ENCODE data around the gene ALPI. TPM values are rescaled to one million over a fixed set of nuclear protein-coding genes. Genes with fewer than 3 reads are reported as not detected.

Gene ALPI
- total and polyA plus RNA-seq, 12 donors = not detected

- Histone ChIP-seq H3K4me3 (no peak overlapping the region), H3K9me3 (peaks cover 0 to 13% (median 0%) of the 10 kb centered on the region in 11 donors), H3K27ac (no peak overlapping the region), H3K27me3 (peaks cover 33 to 97% (median 92%) of the 10 kb centered on the region in 7 donors), H3K4me1 (peaks cover 3 to 28% (median 20%) of the 10 kb centered on the region in 9 donors), H3K36me3 (no peaks in the 10 kb centered on the region)
- no peak for DNase-seq
- no peak for ATAC-seq
- TF ChIP-seq CTCF (IDR thresholded peaks at IDR 0.05) = no peak
- 43 to 60% methylated on average over 4 to 6 of the region's 6 CpGs for WGBS, 2 donors
- intact Hi-C loops (cut with DNase I) = no loop called here
Observed at GRCh38 chr2:232418056-232418455, 37.9 kb upstream of the ALPI start.

DNA sequence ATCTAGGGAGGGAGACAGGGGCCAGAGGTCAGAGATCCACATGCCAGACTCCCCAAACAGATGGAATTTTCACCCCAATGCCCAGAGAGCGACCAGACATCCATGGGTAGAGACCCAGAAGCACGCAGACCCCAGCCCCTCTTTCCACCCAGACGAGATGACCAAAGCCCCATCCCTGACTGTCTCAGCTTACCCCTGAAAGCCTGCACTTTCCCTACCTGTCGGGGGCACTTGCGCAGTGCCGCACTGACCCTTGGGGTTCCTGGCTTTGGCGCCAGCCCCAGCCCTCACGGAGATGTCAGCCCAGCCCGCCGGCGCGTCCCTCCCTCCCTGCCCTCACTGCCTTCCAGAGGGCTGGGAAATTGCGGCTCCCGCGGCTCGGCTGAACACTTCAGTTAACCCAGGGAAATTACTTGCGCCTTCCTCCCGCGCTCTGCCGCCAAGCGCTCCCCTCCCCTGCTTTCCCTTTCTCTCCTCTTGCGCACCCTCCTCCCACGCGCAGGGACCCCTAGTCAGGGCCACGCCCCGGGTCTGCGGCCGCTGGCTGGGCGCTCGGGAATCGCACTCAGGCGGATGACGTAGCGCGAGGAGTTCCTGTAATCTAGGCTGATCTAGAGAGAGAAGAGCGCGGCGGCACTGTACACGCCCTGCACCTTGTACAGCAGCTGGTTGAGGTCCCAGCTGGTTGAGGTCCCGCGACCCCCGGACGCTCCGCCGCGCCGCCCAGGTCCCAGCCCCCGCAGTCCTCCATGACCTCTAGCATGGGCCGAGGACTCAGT lies 37.3 kb upstream of the ALPI start:
- WGBS, 2 donors = 1 to 2% methylated on average over 49 of the region's 49 CpGs
- Histone ChIP-seq H3K9me3 (peaks cover 0 to 19% (median 0%) of the 10 kb centered on the region in 11 donors), H3K27ac (no peak overlapping the region), H3K4me1 (peaks cover 3 to 28% (median 20%) of the 10 kb centered on the region in 9 donors), H3K4me3 (peak overlapping the region in 9 of 10 donors; percentile 13 to 45 (median 27)), H3K27me3 (peaks cover 33 to 96% (median 87%) of the 10 kb centered on the region in 7 donors), H3K36me3 (no peaks in the 10 kb centered on the region)
- intact Hi-C loops (cut with DNase I) = no loop called here
- no peak for TF ChIP-seq CTCF (IDR thresholded peaks at IDR 0.05)
- no peak for DNase-seq
- ATAC-seq = peak in 2 of 8 donors; percentile 20 to 30

DNA sequence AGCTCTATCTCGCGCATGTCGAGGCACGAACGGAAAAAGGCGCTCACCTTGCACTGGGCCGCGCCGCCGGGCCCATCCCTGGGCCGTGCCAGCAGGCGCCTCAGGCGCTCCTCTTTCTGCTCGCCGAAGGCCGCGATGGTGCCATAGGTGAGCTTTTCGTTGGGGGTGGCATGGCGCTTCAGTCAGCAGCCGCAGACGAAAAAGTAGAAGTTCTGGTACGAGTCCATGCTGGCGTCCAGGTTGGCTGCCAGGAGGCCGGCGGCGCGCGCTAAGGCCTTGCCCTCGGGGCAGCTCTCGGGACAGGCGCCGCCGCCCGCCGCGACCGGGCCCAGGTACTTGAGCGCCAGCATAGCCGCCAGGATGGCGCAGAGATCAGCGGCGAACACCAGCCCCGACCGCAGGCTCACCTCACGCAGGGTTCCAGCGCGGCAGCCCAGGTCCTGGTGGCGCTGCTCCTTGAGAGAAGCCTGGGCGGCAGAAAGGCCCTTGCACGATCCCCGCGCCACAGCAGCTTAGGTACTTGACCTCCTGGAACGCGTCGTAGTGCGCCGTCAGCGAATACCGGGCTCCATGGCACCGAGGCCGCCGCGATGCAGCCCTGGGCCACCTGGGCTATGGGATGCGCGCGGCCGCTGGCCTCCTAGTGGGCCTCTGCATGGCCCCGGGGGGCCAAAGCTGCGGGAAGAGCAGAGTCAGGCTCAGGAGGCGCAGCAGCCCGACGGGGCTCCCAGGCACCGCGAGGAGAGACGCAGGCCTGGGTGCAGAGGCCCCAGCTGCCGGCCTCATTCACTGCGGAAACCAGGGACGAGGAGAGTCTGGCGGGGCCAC lies 36.5 kb upstream of the ALPI start:
- no peak for DNase-seq
- ATAC-seq = peak in 1 of 8 donors; percentile 19
- intact Hi-C loops (cut with DNase I) = no loop called here
- H3K4me3 ChIP-seq = peak overlapping the region in 8 of 10 donors; percentile 13 to 45 (median 31)
- H3K9me3 ChIP-seq = peaks cover 0 to 19% (median 0%) of the 10 kb centered on the region in 11 donors
- H3K4me1 ChIP-seq = peaks cover 3 to 28% (median 20%) of the 10 kb centered on the region in 9 donors
- no peaks in the 10 kb centered on the region for H3K36me3 ChIP-seq
- H3K27ac ChIP-seq = no peak overlapping the region
- no peak for TF ChIP-seq CTCF (IDR thresholded peaks at IDR 0.05)
- peaks cover 33 to 98% (median 88%) of the 10 kb centered on the region in 7 donors for H3K27me3 ChIP-seq
- WGBS, 2 donors = 2 to 4% methylated on average over 79 of the region's 79 CpGs

GRCh38 chr2:232420073-232420454 lies 35.9 kb upstream of the ALPI start:
- no peak for ATAC-seq
- TF ChIP-seq CTCF (IDR thresholded peaks at IDR 0.05) = no peak

More at GRCh38 chr2:232420073-232420454, 35.9 kb upstream of the ALPI start:
- H3K9me3 ChIP-seq = peaks cover 0 to 19% (median 0%) of the 10 kb centered on the region in 11 donors
- WGBS, 2 donors = 2 to 6% methylated on average over 22 of the region's 22 CpGs
- no peak overlapping the region for H3K27ac ChIP-seq
- peaks cover 33 to 97% (median 88%) of the 10 kb centered on the region in 7 donors for H3K27me3 ChIP-seq
- H3K36me3 ChIP-seq = no peaks in the 10 kb centered on the region
- no peak overlapping the region for H3K4me3 ChIP-seq
- peaks cover 3 to 28% (median 20%) of the 10 kb centered on the region in 9 donors for H3K4me1 ChIP-seq
- intact Hi-C loops (cut with DNase I) = no loop called here
- no peak for DNase-seq

Data from heart right ventricle (tissue), 16 donors.